DMS153 treated with DMSO at 0.1 percent for 48 hours (cell line): ENCODE results near the gene NUBP2.

Experiments used
- DNase-seq: peaks from one replicate; lab custom pipeline; 2025; ENCODE audit not compliant: unreplicated experiment; lab: John Stamatoyannopoulos, UW

NUBP2 gene

GRCh38 chr16:1782408-1783264, at the start of gene NUBP2, which contains the start of gene SPSB3:
Gene NUBP2, plus strand, starts transcription at chr16:1782960. Its CDS starts 61 bp downstream, at chr16:1783021.
Gene SPSB3, minus strand, starts transcription at chr16:1782571. Its CDS starts 1,088 bp downstream, at chr16:1781483.
- DNase-seq = peak; percentile 99

- DNase-seq = no peak
These were observed 48.6 kb upstream of the NUBP2 start for GRCh38 chr16:1734123-1734522.

DNA sequence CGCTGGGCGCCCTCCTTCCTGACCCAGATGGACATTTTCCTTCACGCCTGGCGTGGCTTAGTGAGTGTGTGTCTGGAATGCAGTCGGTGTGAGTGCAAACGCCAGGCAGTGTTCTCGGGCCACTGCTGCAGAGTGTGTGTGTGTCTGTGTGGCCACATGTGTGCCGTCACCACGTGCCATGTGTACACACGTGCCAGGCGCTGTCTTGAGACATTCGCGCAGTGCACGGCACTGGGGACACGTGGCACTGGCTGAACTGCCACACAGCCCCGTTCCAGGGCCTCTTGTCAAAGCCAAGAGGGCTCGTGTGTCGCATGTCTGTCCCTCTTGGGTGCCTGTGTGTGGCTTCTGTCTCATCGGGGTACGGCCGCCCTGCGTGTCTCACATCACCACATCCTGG, 47.9 kb upstream of the NUBP2 start:
- DNase-seq = no peak

DNA sequence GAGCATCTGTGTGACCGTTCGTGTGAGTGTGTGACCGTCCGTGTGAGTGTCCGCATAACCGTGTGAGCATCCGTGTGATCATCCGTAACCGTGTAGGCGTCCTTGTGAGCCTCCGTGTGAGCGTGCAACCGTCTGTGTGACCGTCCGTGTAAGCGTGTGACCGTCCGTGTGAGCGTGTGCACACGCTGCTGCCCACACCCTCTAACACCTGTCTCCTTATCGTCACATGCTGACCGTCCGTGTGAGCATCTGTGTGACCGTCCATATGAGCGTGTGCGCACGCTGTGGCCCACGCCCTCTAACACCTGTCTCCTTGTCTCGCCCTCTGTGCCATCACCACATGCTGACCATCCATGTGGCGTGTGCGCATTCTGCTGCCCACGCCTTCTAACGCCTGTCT, 42.5 kb upstream of the NUBP2 start:
- no peak for DNase-seq

GRCh38 chr16:1740781-1741490, 41.8 kb upstream of the NUBP2 start:
- DNase-seq = no peak

GRCh38 chr16:1741553-1742165, 41.1 kb upstream of the NUBP2 start:
- no peak for DNase-seq

DNA sequence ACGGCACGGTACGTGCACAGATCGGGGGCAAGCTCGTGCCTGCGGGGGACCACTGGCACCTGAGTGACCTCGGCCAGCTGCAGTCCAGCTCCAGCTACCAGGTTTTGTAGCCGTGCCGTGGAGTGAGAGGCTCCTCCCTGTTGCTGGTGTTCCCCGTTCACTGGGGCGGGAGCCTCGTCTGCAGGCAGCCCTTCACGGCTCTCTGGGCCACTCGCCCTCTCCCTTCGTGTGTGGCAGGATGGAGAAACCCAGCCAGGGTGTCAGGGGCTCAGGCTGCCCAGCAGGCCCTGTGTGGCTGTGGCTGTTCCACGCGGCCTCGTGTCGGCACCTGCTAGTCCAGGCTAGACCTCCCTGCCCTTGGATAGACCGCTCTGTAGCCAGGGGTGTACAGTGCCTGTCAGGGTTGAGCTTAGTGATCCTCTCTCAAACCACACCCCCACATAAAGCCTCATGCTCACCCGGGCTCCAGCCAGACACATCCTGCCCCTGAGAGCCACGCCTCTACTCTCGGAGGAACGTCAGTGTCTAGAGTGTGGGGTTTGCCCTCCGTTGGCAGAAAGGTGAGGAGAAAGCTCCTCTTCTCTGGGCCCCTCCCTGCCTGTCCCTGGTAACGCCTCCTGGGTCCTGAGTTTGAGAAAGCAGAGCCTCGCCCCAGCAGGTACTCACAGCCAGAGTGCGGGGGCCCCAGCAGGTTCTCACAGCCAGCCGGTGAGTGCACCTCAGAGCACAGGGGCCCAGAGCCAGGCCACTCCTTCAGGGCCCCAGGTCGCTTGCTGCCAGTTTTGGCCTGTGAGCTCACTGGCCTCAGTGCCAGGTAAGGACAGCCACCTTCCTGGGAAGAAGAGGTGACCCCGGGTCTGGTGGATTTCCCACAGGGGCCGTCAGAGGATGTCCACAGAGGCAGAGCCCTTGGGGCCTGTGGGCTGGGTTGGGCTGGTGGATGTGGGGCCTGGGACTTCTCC, 39.1 kb upstream of the NUBP2 start:
- no peak for DNase-seq

DNA sequence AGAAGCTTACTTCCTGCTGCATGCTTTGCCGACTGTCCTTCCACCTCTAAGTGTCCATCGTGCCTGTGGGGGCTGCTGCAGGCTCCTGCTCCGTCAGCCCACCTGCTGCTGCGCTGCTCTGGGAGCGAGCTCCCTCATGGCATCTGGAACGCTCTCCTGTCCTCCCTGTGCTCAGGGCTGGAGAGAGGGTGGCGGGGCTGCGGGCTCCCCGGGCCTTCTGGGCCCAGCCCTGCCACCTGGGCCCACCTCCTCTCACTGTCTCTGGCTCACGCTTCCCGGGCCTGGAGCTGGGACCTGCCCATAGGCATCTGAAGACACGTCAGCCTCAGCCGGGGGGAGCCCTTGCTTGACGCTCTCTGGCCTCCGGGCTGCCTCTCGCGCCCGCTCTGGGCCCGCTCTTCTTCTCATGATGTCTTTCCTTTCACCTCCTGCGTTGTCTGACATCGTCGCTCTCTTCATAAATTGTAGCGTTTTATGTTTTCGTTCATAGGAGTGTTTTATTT, 38.4 kb upstream of the NUBP2 start:
- no peak for DNase-seq

GRCh38 chr16:1745181-1745899, 37.4 kb upstream of the NUBP2 start:
- DNase-seq = no peak

DNA sequence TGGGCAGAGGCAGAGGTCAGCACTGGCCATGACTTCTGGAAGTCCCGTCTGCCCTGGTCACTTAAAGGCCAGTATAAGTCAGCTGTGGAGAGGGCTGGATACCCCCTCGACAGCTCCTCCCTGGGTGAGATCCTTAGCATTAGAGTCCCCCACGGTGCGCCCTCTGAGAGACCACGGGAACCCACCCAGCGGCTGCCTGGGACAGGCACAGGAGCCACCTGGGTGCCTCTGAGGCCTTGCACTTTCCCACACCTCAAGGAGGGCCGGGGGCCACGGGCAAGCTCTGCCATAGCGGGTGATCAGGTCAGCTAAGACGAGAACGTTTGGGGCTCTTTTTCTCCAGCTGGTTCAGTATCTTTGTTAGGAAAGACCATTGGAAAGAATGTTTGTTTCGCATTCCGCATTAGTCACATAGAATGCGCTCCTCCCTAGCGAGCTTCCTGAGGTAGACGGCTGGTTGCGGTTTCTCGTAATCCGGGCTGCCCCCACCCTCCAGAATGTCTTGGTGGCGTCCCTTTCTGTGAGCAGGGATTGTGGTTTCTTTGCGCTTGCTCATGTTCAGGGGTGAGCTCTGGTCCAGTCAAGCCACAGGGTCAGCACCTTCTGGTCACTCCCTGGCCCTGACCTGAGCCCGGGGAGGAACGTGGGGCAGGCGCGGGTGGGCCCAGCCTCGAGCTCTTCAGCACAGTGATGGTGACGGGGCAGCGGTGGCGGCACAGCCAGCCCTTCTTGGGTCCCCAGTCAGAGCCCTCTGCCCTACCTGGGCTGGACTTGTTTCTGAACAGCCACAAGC, 36.7 kb upstream of the NUBP2 start:
- DNase-seq = no peak

GRCh38 chr16:1746693-1747195, 36.0 kb upstream of the NUBP2 start:
- DNase-seq = no peak

GRCh38 chr16:1747934-1748333, 34.8 kb upstream of the NUBP2 start:
- no peak for DNase-seq

DNA sequence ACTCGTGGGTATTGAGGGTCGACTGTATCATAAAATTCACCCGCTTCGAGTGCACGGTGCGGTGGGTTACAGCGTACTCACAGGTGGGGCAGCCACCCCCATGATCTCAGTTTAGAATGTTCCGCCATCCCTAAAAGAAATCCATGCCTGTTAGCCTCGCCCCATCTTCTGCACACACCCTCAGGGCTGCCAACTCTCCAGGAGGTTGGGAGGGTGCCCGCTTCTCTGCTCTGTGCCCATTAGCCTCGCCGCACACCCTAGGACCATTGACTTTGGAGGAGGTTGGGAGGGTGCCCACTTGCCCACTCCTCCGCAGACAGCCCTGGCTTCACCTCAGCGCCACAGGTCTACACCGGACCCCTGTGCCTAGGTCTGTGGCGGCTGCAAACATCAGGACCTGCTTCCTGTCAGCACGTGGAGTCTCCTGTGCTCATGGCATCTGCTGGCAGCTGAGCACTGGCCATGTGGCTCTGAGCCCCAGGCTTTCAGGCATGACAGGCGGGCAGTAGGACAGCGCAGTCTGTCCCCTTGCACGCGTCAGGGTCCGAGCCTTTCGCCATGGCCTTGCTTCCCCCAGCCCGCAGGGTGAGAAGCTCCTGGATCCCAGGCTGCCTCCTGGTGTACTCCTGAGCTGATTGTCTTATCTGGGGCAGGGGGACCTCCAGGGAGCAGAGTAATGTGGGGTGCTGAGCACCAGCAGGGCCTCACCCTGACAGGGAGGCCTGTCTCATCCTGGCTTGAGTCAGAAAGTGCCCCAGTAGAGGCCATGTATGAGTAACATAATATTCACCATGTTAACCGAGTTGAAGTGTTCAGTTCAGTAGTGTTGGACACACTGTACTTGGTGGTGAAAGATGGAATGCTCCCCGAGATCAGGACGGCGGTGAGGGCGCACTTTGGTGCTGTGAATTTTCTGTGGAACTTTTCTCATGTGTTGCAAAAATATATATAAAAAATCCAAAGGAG, 33.3 kb upstream of the NUBP2 start:
- DNase-seq = no peak

DNA sequence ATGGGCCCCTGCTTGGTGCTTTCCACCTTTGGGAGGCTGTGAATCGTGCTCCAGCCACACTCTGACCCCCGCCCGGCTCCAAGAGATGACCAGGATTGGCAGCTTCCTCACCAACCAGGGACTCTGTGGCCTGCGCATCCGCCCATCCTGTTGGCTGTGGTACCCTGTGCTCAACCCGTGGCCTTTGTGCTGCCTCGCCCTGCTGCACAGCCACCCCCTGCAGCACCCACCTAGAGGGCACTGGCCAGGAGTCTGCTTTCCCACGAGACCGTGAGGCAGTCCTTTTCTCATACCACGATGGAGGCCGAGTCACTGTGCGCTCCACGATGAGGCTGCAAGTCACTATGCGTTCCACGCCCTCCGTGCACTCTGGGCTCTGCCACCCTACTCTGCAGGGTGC, 30.8 kb upstream of the NUBP2 start:
- DNase-seq = no peak

DNA sequence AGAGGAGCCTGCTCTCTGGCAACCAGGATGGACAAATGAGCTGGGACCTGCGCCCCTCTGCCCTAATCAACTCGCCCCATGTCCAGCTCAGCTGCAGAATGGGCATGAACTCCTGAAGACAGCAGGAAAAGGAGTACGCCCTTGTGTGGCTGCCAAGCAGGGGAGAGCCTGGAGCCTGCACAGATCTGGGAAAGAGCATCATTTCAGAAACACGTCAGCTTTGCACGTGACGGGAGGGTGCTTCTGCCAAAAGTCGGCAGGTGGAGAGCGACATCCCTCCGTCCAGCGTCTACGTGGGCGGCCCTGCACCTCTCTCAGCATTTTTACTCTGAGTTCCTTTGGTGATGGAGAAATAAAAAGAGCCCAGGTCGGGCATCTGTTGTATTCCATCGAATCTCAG, 29.9 kb upstream of the NUBP2 start:
- DNase-seq = no peak

GRCh38 chr16:1754204-1754603, 28.6 kb upstream of the NUBP2 start:
- DNase-seq = no peak

DNA sequence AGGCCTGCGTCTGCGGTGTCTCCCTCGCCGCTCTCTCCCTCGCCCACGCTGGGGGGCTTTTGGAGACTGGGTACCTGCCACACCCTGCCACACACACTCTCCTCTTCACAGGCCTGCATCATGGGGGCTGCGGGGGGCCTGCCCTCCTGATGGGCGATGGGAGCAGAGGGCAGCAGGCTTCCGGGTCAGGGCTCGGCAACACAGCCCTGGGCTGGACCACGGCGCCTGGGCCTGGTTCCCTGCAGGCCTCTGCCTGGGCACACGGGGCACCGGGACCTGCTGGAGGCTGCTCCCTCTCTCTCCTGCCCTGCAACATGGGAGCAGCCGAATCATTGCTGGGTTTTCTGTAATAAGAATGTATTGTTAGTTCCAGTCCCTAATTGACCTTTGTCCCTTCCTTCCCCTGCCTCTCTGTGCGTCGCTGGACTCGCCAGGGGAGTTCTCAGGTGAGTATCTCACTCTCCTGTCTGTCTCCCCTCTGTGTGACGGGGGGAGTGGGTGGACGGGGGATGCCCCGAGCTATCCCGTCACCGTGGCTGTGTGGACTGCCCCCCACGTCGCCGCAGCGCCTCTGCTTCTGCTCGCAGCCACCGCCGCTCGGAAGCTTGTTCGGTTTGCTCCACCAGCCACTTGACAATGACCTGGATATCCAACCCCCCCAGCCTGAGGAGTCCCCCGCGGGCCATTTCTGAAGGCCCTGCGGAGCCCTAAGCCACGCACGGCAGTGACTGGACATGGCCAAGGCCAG, 24.9 kb upstream of the NUBP2 start:
- no peak for DNase-seq
